Ovary (tissue), 9 donors: ENCODE results near the gene CST6. TPM values are rescaled to one million over a fixed set of nuclear protein-coding genes. Genes with fewer than 3 reads are reported as not detected.

Source experiments
- DNase-seq, 5 donors: peaks; one replicate each; pipeline ENCODE4 v3.0.0-alpha.2; 2019 to 2020
- H3K27ac ChIP-seq, 2 donors: fragments of 200-600 bp; one replicate each; pipeline versions ENCODE4 v1.5.1 to v1.8.0; 2019 to 2022
- H3K27me3 ChIP-seq: fragments of 200-600 bp; one replicate; pipeline ENCODE4 v1.8.0; 2022
- H3K36me3 ChIP-seq: fragments of 200-600 bp; sonication (generic); one replicate; pipeline ENCODE4 v1.5.1; 2019
- H3K4me1 ChIP-seq: one replicate; pipeline ENCODE4 v1.8.1; 2013; ENCODE audit warnings: mild to moderate bottlenecking, moderate library complexity; ENCODE audit not compliant: insufficient read depth
- H3K4me3 ChIP-seq: fragments of 200-600 bp; sonication (generic); one replicate; pipeline ENCODE4 v1.5.1; 2017
- H3K9me3 ChIP-seq, 2 donors: fragments of 200-600 bp in 1 of 2; sonication (generic) in 1 of 2; one replicate each; pipeline versions ENCODE4 v1.5.1 to v1.8.1; 2013 to 2019; ENCODE audit warnings: mild to moderate bottlenecking in 1 of 2, moderate library complexity in 1 of 2
- EP300 ChIP-seq: sonication (generic); formaldehyde crosslinking; IDR thresholded peaks from one replicate; pipeline ENCODE4 v1.6.1; 2017; ENCODE audit warnings: antibody characterized with exemption
- POLR2A ChIP-seq: fragments of 450-650 bp; IDR thresholded peaks from one replicate; pipeline ENCODE4 v1.6.1; 2017; ENCODE audit warnings: antibody characterized with exemption, mild to moderate bottlenecking, moderate library complexity
- WGBS, 3 donors: extraction: QIAGEN DNeasy Blood & Tissue Kit in 1 of 3; methylation state at CpG; one replicate each; pipeline versions ENCODE4 v1.1.5 to v1.1.7; 2013 to 2017; 5-methylcytosine and 5-hydroxymethylcytosine counted together
- intact Hi-C, 4 donors: fragments of 100-400 bp; cut with DNase I; formaldehyde crosslinking; loops; one replicate each; pipeline versions ENCODE4 v1.11.0 to v1.15.1; 2022 to 2023
- polyA plus RNA-seq, 2 donors: library from polyadenylated mRNA; stranded (reverse); fragments of 200-250 nt in 1 of 2; fragments of 350-450 nt in 1 of 2; fragmentation: Illumina TruSeq in 1 of 2; extraction: RNeasy Lipid Tissue Mini Kit (QIAGEN cat#74804) in 1 of 2; gene quantifications; one replicate each; pipeline ENCODE4 v1.2.3, GENCODE V29; 2013 to 2014
- total RNA-seq, 7 donors: library from RNA; depleted of rRNA in 2 of 7; stranded (reverse); fragments of >200 nt in 2 of 7; fragmentation: NEBNext Ultra II Directional in 3 of 7; extraction: Animal tissue kit (Norgen Biotek cat#: 25700) in 3 of 7; gene quantifications; one replicate each; pipeline versions ENCODE4 v1.1.0 to v1.2.4, GENCODE V29; 2016 to 2023
- TF ChIP-seq, protein P1 (sequence below), 3 donors: fragments of 450-650 bp in 2 of 3; fragments of 200-600 bp in 1 of 3; IDR thresholded peaks; one replicate each; pipeline versions ENCODE4 v1.5.1 to v1.8.0; 2016 to 2022; ENCODE audit warnings: antibody characterized with exemption in 3 of 3, mild to moderate bottlenecking in 1 of 3
- donor health status: DM: no; HTN: no; CAD: no; lungs with moderate emphysema.
- donor health status: DM: no; HTN: no; CAD: no.
- donor health status: Bipolar disorder and iron deficiency.
- donor health status: DM: yes; HTN: yes; CAD: no.
- donor health status: DM: no; HTN: no; CAD: no.
- donor health status: DM: yes; HTN: yes; CAD: no.

Gene CST6
- total and polyA plus RNA-seq, 9 donors, result 0.30 to 25.4 (median 0.66) TPM; not detected in 3

DNA sequence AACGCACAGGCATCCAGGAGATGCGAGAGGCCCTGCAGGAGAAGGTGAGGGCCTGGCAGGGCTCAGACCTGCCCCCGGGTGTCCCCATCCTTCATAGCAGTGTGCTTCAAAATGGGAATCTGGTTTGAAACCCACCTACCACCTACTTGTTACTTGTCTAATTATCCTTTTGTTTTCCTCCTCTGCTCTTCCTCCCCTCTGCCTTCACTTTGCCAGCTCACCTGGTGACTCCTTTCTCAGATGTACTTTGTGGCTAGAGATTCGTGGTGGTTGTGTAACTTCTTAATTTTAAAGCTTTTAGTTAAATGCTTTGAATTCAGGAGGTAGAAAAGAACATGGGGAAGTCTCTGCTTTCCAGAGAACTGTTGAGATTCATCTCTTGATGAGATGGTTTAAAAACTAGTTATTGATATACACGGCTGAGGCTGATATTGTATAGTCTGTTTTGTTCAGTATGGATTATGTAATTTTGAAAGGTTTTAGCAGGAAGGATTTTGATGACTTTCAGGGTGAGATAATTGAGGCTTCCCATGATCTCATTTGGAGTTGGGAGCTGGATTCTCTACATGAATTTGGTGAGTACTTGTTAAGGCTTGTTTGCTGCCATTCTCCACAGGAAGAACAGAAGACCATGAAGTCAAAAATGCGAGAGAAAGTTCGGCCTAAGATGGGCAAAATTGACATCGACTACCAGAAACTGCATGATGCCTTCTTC is 48.3 kb downstream of the CST6 start:
- TF ChIP-seq EP300, result no peak
- TF ChIP-seq POLR2A, result no peak
- TF ChIP-seq, protein P1, sequence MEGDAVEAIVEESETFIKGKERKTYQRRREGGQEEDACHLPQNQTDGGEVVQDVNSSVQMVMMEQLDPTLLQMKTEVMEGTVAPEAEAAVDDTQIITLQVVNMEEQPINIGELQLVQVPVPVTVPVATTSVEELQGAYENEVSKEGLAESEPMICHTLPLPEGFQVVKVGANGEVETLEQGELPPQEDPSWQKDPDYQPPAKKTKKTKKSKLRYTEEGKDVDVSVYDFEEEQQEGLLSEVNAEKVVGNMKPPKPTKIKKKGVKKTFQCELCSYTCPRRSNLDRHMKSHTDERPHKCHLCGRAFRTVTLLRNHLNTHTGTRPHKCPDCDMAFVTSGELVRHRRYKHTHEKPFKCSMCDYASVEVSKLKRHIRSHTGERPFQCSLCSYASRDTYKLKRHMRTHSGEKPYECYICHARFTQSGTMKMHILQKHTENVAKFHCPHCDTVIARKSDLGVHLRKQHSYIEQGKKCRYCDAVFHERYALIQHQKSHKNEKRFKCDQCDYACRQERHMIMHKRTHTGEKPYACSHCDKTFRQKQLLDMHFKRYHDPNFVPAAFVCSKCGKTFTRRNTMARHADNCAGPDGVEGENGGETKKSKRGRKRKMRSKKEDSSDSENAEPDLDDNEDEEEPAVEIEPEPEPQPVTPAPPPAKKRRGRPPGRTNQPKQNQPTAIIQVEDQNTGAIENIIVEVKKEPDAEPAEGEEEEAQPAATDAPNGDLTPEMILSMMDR (IDR thresholded peaks at IDR 0.05), result no peak
- H3K4me1 ChIP-seq, result no peaks in the 10 kb centered on the region
- no peaks in the 10 kb centered on the region for H3K36me3 ChIP-seq
- H3K4me3 ChIP-seq, result no peak overlapping the region
- no peaks in the 10 kb centered on the region for H3K27me3 ChIP-seq
- 73 to 78% (median 77%) methylated on average over 8 of the region's 8 CpGs for WGBS, 3 donors
- no peak for DNase-seq
- no peaks in the 10 kb centered on the region for H3K9me3 ChIP-seq
- H3K27ac ChIP-seq, result no peak overlapping the region
- intact Hi-C loops, result loop anchor here in 1 of 4 donors (10.0 kb wide), 1 partner anchor 1775 kb away; the partner anchor contains the start of genes BAD and GPR137

DNA sequence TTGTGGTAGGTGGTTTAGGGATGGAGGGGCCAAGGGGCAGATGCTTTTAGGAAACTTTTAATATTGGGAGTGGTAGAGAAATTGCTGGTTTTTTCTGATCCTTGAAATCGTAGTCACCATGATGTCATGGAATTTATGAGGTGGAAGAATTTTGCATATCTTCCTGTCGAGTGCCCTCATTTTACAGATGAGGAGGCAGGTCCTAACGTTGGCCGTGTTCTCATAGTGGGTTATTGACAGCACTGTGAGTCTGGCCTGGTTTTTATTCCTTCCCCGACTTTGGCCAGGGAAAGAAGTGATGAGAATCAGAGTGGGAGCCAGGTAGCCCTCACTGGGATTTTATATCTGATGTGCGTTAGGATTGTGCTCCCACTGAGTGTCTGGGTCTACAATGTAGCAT is 49.5 kb downstream of the CST6 start:
- H3K27ac ChIP-seq, result no peak overlapping the region
- H3K4me1 ChIP-seq, result no peaks in the 10 kb centered on the region
- DNase-seq, result no peak
- TF ChIP-seq POLR2A, result no peak
- no peak for TF ChIP-seq EP300
- TF ChIP-seq, protein P1 (IDR thresholded peaks at IDR 0.05), result no peak
- no peaks in the 10 kb centered on the region for H3K27me3 ChIP-seq
- no peaks in the 10 kb centered on the region for H3K36me3 ChIP-seq
- intact Hi-C loops, result loop anchor here in 1 of 4 donors (10.0 kb wide), 1 partner anchor 1776 kb away; the partner anchor contains the start of genes BAD and GPR137
- WGBS, 3 donors, result 77 to 80% (median 77%) methylated on average over 6 of the region's 6 CpGs
- H3K4me3 ChIP-seq, result no peak overlapping the region
- no peaks in the 10 kb centered on the region for H3K9me3 ChIP-seq

DNA sequence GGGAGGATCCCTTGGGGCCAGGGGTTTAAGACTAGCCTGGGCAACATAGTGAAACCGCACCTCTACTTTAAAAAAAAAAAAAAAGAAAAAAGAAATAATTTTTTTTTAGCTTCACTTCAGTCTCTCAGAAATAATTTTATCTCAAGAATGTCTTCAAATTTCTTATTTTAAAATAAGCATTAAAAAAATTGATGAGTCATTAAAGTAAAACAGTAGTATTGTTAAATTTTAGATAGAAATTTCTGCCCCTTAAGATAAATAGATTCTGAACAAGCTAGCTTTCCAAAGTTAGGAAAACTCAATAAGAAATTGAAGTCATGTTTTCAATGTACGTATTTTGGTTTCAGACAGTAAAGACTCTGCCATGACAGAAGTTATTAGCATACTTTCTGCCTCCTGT is 50.6 kb downstream of the CST6 start:
- Histone ChIP-seq H3K27me3 (no peaks in the 10 kb centered on the region), H3K36me3 (no peaks in the 10 kb centered on the region), H3K4me1 (no peaks in the 10 kb centered on the region), H3K9me3 (no peaks in the 10 kb centered on the region), H3K4me3 (no peak overlapping the region), H3K27ac (no peak overlapping the region)
- intact Hi-C loops, result loop anchor here in 1 of 4 donors (10.0 kb wide), 1 partner anchor 1778 kb away; the partner anchor contains the start of genes BAD and GPR137
- DNase-seq, result no peak
- 78 to 89% (median 81%) methylated on average over 2 of the region's 2 CpGs for whole genome bisulfite sequencing, 3 donors
- TF ChIP-seq, protein P1 (IDR thresholded peaks at IDR 0.05), result no peak
- TF ChIP-seq EP300 (no peak), POLR2A (no peak)

Other genes starting within 250 kb of the CST6 start
- gene AP5B1, start 231.0 kb upstream of the CST6 start, total RNA-seq, result 10 to 100 TPM in 2 of 7 donors, 1 to 10 TPM in 5; 4.6 to 14.7 (median 8.6) TPM
- gene AP5B1, start 231.0 kb upstream of the CST6 start, polyA plus RNA-seq, result 1 to 10 TPM; 2.3 to 6.6 TPM
- gene OVOL1, start 224.9 kb upstream of the CST6 start, total RNA-seq, result 1 to 10 TPM in 1 of 7 donors, under 1 TPM in 2, not detected in 4; 0.24 to 3.6 (median 0.31) TPM
- not detected for gene OVOL1, start 224.9 kb upstream of the CST6 start, polyA plus RNA-seq
- gene SNX32, start 178.0 kb upstream of the CST6 start, total RNA-seq, result 1 to 10 TPM in 4 of 7 donors, under 1 TPM in 2, not detected in 1; 0.66 to 3.0 (median 1.6) TPM
- under 1 TPM; 0.40 to 0.80 TPM for gene SNX32, start 178.0 kb upstream of the CST6 start, polyA plus RNA-seq
- gene CFL1, start 153.8 kb upstream of the CST6 start, total RNA-seq, result 100 to 1,000 TPM; 215 to 585 (median 476) TPM
- gene CFL1, start 153.8 kb upstream of the CST6 start, polyA plus RNA-seq, result 100 to 1,000 TPM; 327 to 693 TPM
- gene MUS81, start 151.6 kb upstream of the CST6 start, total RNA-seq, result 10 to 100 TPM; 36.9 to 87.0 (median 55.7) TPM
- gene MUS81, start 151.6 kb upstream of the CST6 start, polyA plus RNA-seq, result 10 to 100 TPM; 15.9 to 55.9 TPM
- 100 to 1,000 TPM in 5 of 7 donors, 10 to 100 TPM in 2; 48.2 to 172 (median 144) TPM for gene EFEMP2, start 139.2 kb upstream of the CST6 start, total RNA-seq
- 100 to 1,000 TPM in 1 of 2 donors, 10 to 100 TPM in 1; 46.6 to 109 TPM for gene EFEMP2, start 139.2 kb upstream of the CST6 start, polyA plus RNA-seq
- gene CTSW, start 132.2 kb upstream of the CST6 start, total RNA-seq, result 1 to 10 TPM in 2 of 7 donors, under 1 TPM in 5; 0.30 to 1.3 (median 0.81) TPM
- gene CTSW, start 132.2 kb upstream of the CST6 start, polyA plus RNA-seq, result under 1 TPM; 0.75 to 0.91 TPM
- gene FIBP, start 123.5 kb upstream of the CST6 start, total RNA-seq, result 10 to 100 TPM; 32.5 to 71.7 (median 44.2) TPM
- 10 to 100 TPM; 40.1 to 74.2 TPM for gene FIBP, start 123.5 kb upstream of the CST6 start, polyA plus RNA-seq
- 10 to 100 TPM; 31.5 to 85.0 (median 58.1) TPM for gene CCDC85B, start 121.3 kb upstream of the CST6 start, total RNA-seq
- gene CCDC85B, start 121.3 kb upstream of the CST6 start, polyA plus RNA-seq, result 10 to 100 TPM in 1 of 2 donors, not detected in 1; 41.5 TPM
- gene FOSL1, start 111.6 kb upstream of the CST6 start, total RNA-seq, result 1 to 10 TPM in 4 of 7 donors, under 1 TPM in 3; 0.61 to 9.4 (median 1.1) TPM
- gene FOSL1, start 111.6 kb upstream of the CST6 start, polyA plus RNA-seq, result 1 to 10 TPM in 1 of 2 donors, under 1 TPM in 1; 0.94 to 1.0 TPM
- gene C11orf68, start 92.9 kb upstream of the CST6 start, total RNA-seq, result 10 to 100 TPM; 13.7 to 70.5 (median 38.4) TPM
- gene C11orf68, start 92.9 kb upstream of the CST6 start, polyA plus RNA-seq, result 10 to 100 TPM; 20.5 to 57.8 TPM
- gene DRAP1, start 92.6 kb upstream of the CST6 start, total RNA-seq, result 10 to 100 TPM; 40.2 to 84.4 (median 78.3) TPM
- 10 to 100 TPM; 22.2 to 86.7 TPM for gene DRAP1, start 92.6 kb upstream of the CST6 start, polyA plus RNA-seq
- gene TSGA10IP, start 66.5 kb upstream of the CST6 start, total RNA-seq, result not detected
- gene TSGA10IP, start 66.5 kb upstream of the CST6 start, polyA plus RNA-seq, result not detected
- gene SART1, start 50.3 kb upstream of the CST6 start, total RNA-seq, result 10 to 100 TPM; 41.4 to 64.9 (median 57.0) TPM
- gene SART1, start 50.3 kb upstream of the CST6 start, polyA plus RNA-seq, result 10 to 100 TPM in 1 of 2 donors, 1 to 10 TPM in 1; 8.8 to 52.4 TPM
- gene EIF1AD, start 9.9 kb upstream of the CST6 start, total RNA-seq, result 10 to 100 TPM; 15.2 to 42.1 (median 30.2) TPM
- 10 to 100 TPM; 21.3 to 31.7 TPM for gene EIF1AD, start 9.9 kb upstream of the CST6 start, polyA plus RNA-seq
- gene BANF1, start 9.5 kb upstream of the CST6 start, total RNA-seq, result 100 to 1,000 TPM in 5 of 7 donors, 10 to 100 TPM in 2; 42.1 to 268 (median 161) TPM
- 100 to 1,000 TPM; 207 to 222 TPM for gene BANF1, start 9.5 kb upstream of the CST6 start, polyA plus RNA-seq
- gene CATSPER1, start 14.5 kb downstream of the CST6 start, total RNA-seq, result under 1 TPM in 1 of 7 donors, not detected in 6; 0.25 TPM
- gene CATSPER1, start 14.5 kb downstream of the CST6 start, polyA plus RNA-seq, result not detected
- gene GAL3ST3, start 37.2 kb downstream of the CST6 start, total RNA-seq, result 1 to 10 TPM in 1 of 7 donors, under 1 TPM in 3, not detected in 3; 0.20 to 3.3 (median 0.70) TPM
- gene GAL3ST3, start 37.2 kb downstream of the CST6 start, polyA plus RNA-seq, result under 1 TPM in 1 of 2 donors, not detected in 1; 0.08 TPM
- gene SF3B2, start 40.4 kb downstream of the CST6 start, total RNA-seq, result 100 to 1,000 TPM; 113 to 199 (median 189) TPM
- gene SF3B2, start 40.4 kb downstream of the CST6 start, polyA plus RNA-seq, result 100 to 1,000 TPM; 132 to 203 TPM
- gene PACS1, start 58.3 kb downstream of the CST6 start, total RNA-seq, result 10 to 100 TPM; 22.4 to 83.9 (median 73.9) TPM
- 10 to 100 TPM; 31.3 to 92.9 TPM for gene PACS1, start 58.3 kb downstream of the CST6 start, polyA plus RNA-seq
- gene KLC2, start 245.7 kb downstream of the CST6 start, total RNA-seq, result 10 to 100 TPM; 15.7 to 47.8 (median 38.8) TPM
- gene KLC2, start 245.7 kb downstream of the CST6 start, polyA plus RNA-seq, result 10 to 100 TPM in 1 of 2 donors, 1 to 10 TPM in 1; 4.6 to 19.4 TPM